Measurements from ENCODE around the gene OR2H2.

OR2H2 gene

DNA sequence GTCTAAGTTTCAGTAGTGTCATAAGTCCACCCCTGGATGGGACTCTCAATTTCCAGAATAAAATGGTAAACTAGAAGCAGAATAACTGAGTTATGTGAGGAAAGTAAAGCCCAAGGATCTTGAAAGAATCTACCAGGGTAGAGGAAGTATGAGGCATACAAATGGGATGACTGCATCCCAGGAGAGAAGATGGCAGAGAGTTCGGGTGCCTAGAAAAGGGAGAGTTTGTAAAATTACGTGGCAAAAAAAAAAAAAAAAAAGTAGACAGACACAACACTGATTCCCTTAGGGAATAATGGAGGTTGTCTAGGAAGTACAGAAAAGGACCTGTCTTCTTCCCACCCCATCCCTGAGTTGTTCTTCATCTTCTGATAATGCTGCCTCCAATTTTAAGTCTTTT lies 44.6 kb downstream of the OR2H2 start:
- peak; percentile 16 for DNase-seq (ENCODE audit: low spot score)

- DNase-seq (ENCODE audit: low spot score): no peak
Observed at GRCh38 chr6:29630315-29630714, 45.4 kb downstream of the OR2H2 start.

DNA sequence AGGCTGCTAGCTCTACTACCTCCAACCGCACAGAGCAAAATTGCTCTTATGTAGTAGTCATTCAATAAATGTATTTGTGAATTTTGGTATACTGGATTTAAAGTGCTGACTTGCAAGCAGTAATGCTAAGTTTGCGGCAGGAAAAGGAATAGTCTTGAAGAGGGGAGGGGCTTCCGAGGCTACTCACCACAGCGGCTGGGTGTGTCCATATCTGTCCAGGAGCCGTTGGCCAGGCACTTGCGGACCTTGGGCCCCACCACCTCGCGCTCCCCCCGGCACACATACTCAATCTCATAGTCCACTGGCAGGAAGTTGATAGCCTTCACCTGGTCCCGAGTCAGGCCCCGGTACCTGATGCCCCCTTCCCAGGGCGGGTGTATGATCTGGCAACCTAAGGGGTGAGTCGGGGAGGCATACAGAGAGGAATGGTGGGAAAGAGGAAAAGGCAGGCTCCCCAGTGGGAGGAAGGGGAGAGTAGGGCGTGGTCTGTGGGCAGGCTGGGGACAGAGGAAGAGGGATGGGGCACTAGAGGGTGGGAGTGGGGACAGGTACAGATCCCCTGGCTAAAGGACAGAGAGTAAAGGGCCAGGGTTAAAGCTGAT lies 46.4 kb downstream of the OR2H2 start:
- peak; percentile 28 for DNase-seq (ENCODE audit: low spot score)

- DNase-seq (ENCODE audit: low spot score): peak; percentile 76
Observed at GRCh38 chr6:29631860-29632731, 47.2 kb downstream of the OR2H2 start.

DNA sequence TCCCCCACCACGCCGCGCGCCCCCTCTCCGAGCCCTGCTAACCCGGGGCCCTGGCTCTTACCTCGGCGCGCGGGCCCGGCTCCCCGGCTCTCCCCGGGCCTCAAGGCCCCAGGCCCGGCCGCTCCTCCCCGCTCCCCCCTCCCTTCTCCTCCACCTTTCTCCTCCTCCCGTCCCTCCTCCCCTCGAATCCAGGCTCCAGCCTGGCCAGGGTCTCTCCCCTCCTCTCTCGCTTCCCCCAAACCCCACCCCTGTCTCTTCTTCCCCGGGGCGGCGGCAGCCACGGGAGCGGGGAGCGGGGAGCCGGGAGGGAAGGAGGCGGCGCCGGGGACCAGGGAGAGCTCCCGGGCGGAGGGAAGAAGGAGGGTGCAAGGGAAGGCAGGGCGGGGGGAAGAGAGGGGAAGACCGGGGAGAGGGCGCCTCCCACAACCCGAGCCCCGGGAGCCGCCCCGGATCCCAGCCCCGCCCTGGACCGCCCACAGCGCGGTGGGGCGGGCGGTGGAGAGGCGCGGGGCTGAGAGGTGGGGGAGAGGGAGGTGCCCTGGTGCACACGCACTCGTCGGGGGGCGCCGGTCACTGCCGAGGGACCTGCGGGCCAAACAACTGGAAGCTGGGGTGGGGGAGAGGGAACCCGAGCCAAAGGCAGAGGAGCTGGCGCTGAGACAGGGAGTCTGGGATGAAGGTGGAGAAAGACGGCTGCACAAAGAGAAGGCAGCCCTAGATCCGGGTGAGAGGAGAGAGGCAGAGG lies 48.0 kb downstream of the OR2H2 start, which contains the start of gene GABBR1:
Gene GABBR1, minus strand, starts transcription at position 395 of the 745 bp plus-strand sequence. CDS start 798 bp downstream, outside the sequence.
- DNase-seq (ENCODE audit: low spot score): peak; percentile 92

GRCh38 chr6:29633534-29633905 lies 48.6 kb downstream of the OR2H2 start:
- DNase-seq (ENCODE audit: low spot score): peak; percentile 80

DNA sequence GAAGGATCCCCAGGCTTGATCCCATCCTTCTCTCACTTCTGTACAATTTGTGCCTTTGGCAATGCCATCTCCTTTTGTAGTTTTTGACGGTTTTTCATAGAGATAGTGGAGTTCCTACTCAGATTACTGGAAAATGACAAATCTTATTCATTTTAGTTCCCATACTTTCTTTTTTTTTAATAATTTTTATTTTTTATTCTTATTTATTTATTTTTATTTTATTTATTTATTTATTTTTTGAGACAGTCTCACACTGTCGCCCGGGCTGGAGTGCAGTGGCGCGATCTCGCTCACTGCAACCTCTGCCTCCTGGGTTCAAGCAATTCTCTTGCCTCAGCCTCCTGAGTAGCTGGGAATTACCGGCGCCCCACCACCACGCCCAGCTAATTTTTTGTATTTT lies 52.3 kb downstream of the OR2H2 start:
- no peak for DNase-seq (ENCODE audit: low spot score)
